ENCODE data around the gene GPR34.

GRCh38 chrX:41692162-41692749, 3.5 kb downstream of the GPR34 start:
- TF ChIP-seq CTCF (IDR thresholded peaks at IDR 0.05; ENCODE audit: low read depth, low read length, missing input control) = no peak
- TF ChIP-seq JUND (IDR thresholded peaks at IDR 0.05) = no peak
- no peak for TF ChIP-seq RAD21 (IDR thresholded peaks at IDR 0.05)
- no peak for TF ChIP-seq YY1 (IDR thresholded peaks at IDR 0.05)
- no peak for TF ChIP-seq MAX (IDR thresholded peaks at IDR 0.05)
- TF ChIP-seq ATF3 (IDR thresholded peaks at IDR 0.05) = no peak

Measured in liver (tissue), 3 donors.